ENCODE measurements around the gene TESPA1.

GRCh38 chr12:55017416-55017925, 32.9 kb upstream of the TESPA1 start:
- TF ChIP-seq CTCF (conservative IDR thresholded peaks at IDR 0.05; ENCODE audit: low read depth, low read length) (no peak), RAD21 (IDR thresholded peaks at IDR 0.05; ENCODE audit: low read length) (no peak), POLR2A (IDR thresholded peaks at IDR 0.05; ENCODE audit: low read depth, low read length) (no peak), MXI1 (IDR thresholded peaks at IDR 0.05; ENCODE audit: borderline replicate concordance, low read depth, low read length) (no peak), CHD1 (IDR thresholded peaks at IDR 0.05; ENCODE audit: low read depth, low read length) (no peak), MAFK (IDR thresholded peaks at IDR 0.05; ENCODE audit: low read depth, low read length) (no peak), SMC3 (IDR thresholded peaks at IDR 0.05; ENCODE audit: low read depth, low read length) (no peak), BHLHE40 (IDR thresholded peaks at IDR 0.05; ENCODE audit: low read depth, low read length) (no peak), CEBPB (IDR thresholded peaks at IDR 0.05; ENCODE audit: low read depth, low read length) (no peak), USF2 (IDR thresholded peaks at IDR 0.05; ENCODE audit: low read depth, low read length) (no peak), RFX5 (IDR thresholded peaks at IDR 0.05; ENCODE audit: low read depth, low read length) (no peak), RCOR1 (IDR thresholded peaks at IDR 0.05; ENCODE audit: insufficient replicate concordance, low read length) (no peak), ELK1 (IDR thresholded peaks at IDR 0.05; ENCODE audit: borderline replicate concordance, low read depth, low read length) (no peak), MAZ (IDR thresholded peaks at IDR 0.05; ENCODE audit: borderline replicate concordance, low read depth, low read length) (no peak)

Data from IMR-90 (cell line).